ENCODE results near the gene MICAL1.
"Not testable (repeated sequence)": the region's sequence is repeated elsewhere in the genome, so short reads cannot be mapped to it uniquely, and the experiment has no call there.

MICAL1 gene

GRCh38 chr6:109477184-109477583, 21.6 kb upstream of the MICAL1 start:
- DNase-seq, result no peak

GRCh38 chr6:109475625-109476024, 20.1 kb upstream of the MICAL1 start:
- no peak for DNase-seq

GRCh38 chr6:109474995-109475394, 19.4 kb upstream of the MICAL1 start:
- no peak for DNase-seq

- DNase-seq, result no peak
These were observed 17.5 kb upstream of the MICAL1 start for GRCh38 chr6:109473120-109473519.

- peak; percentile 75 for DNase-seq
These were observed 16.8 kb upstream of the MICAL1 start for GRCh38 chr6:109472132-109472995.

- DNase-seq, result no peak
These were observed 15.7 kb upstream of the MICAL1 start for GRCh38 chr6:109471105-109471810.

- no peak for DNase-seq
These were observed 14.1 kb upstream of the MICAL1 start for GRCh38 chr6:109469591-109470189.

GRCh38 chr6:109467696-109468095, 12.1 kb upstream of the MICAL1 start:
- DNase-seq, result no peak

GRCh38 chr6:109466212-109466923, 10.8 kb upstream of the MICAL1 start:
- no peak for DNase-seq

- DNase-seq, result no peak
These were observed 10.2 kb upstream of the MICAL1 start for GRCh38 chr6:109465772-109466171.

GRCh38 chr6:109461733-109462526, 6.4 kb upstream of the MICAL1 start:
- no peak for DNase-seq

GRCh38 chr6:109461205-109461604, 5.6 kb upstream of the MICAL1 start:
- not testable (repeated sequence) for DNase-seq

GRCh38 chr6:109460161-109460829, 4.7 kb upstream of the MICAL1 start:
- DNase-seq, result no peak

GRCh38 chr6:109458774-109459531, 3.4 kb upstream of the MICAL1 start:
- peak; percentile 80 for DNase-seq

- DNase-seq, result no peak
These were observed 2.0 kb upstream of the MICAL1 start for GRCh38 chr6:109457562-109457996.

- no peak for DNase-seq
These were observed 1.4 kb upstream of the MICAL1 start for GRCh38 chr6:109456710-109457561.

- DNase-seq, result no peak
These were observed 575 bp upstream of the MICAL1 start for GRCh38 chr6:109456111-109456583.

- peak; percentile 89 for DNase-seq
These were observed 806 bp downstream of the MICAL1 start for GRCh38 chr6:109454496-109455436.
